CD14-positive monocyte (primary cell): ENCODE results near the gene GRK1. TPM values are rescaled to one million over a fixed set of nuclear protein-coding genes. Genes with fewer than 3 reads are reported as not detected.

ENCODE experiments used
- DNase-seq, 3 donors: peaks; one replicate each; pipeline ENCODE4 v3.0.0-alpha.2; 2011 to 2022
- H2AFZ ChIP-seq: 2 replicates; pipeline ENCODE4 v1.6.0; 2012; ENCODE audit warnings: mild to moderate bottlenecking, low read depth, low read length, inconsistent platforms; ENCODE audit not compliant: insufficient read depth, poor library complexity, severe bottlenecking
- H3K27ac ChIP-seq, 2 donors: 1 replicate in 1 of 2; 2 replicates in 1 of 2; pipeline ENCODE4 v1.5.1; 2012 to 2013; ENCODE audit warnings: low read length in 2 of 2, control low read depth in 1 of 2, inconsistent platforms in 1 of 2, low read depth in 1 of 2, mild to moderate bottlenecking in 1 of 2
- H3K27me3 ChIP-seq, 2 donors: one replicate each; pipeline versions ENCODE4 v1.6.0 to v1.6.1; 2011 to 2013; ENCODE audit warnings: low read length in 2 of 2; ENCODE audit not compliant: control insufficient read depth in 2 of 2, insufficient read depth in 2 of 2
- H3K36me3 ChIP-seq, 2 donors: replicated peaks in 1 of 2; 1 replicate in 1 of 2; 2 replicates in 1 of 2; pipeline versions ENCODE4 v1.5.1 to v1.6.1; 2012 to 2013; ENCODE audit warnings: low read length in 2 of 2, control low read depth in 1 of 2, inconsistent platforms in 1 of 2, mild to moderate bottlenecking in 1 of 2; ENCODE audit not compliant: insufficient read depth in 2 of 2, control insufficient read depth in 1 of 2
- H3K4me1 ChIP-seq, 2 donors: 1 replicate in 1 of 2; 2 replicates in 1 of 2; pipeline versions ENCODE4 v1.5.1 to v1.6.1; 2012 to 2013; ENCODE audit warnings: low read length in 2 of 2, control low read depth in 1 of 2, inconsistent platforms in 1 of 2, mild to moderate bottlenecking in 1 of 2, moderate library complexity in 1 of 2; ENCODE audit not compliant: insufficient read depth in 2 of 2, control insufficient read depth in 1 of 2
- H3K4me2 ChIP-seq: replicated peaks from 2 replicates; pipeline ENCODE3; 2012; ENCODE audit warnings: low read length, moderate library complexity, mild to moderate bottlenecking; ENCODE audit not compliant: poor library complexity, severe bottlenecking; ENCODE audit errors: extremely low read depth
- H3K4me3 ChIP-seq, 3 experiments: fragments of 200-600 bp in 1 of 3; sonication (generic) in 1 of 3; replicated peaks in 1 of 3; 1 replicate in 2 of 3; 2 replicates in 1 of 3; pipeline ENCODE4 v1.5.1; 2011 to 2013; ENCODE audit warnings: low read length in 3 of 3, mild to moderate bottlenecking in 3 of 3, control low read depth in 2 of 3, low read depth in 2 of 3, inconsistent platforms in 1 of 3, moderate library complexity in 1 of 3
- H3K79me2 ChIP-seq: 2 replicates; pipeline ENCODE4 v1.6.0; 2012; ENCODE audit warnings: mild to moderate bottlenecking, control low read depth, inconsistent platforms, low read length, moderate library complexity; ENCODE audit not compliant: insufficient read depth
- H3K9ac ChIP-seq: 2 replicates; pipeline ENCODE4 v1.6.0; 2017; ENCODE audit warnings: low read length, mild to moderate bottlenecking; ENCODE audit not compliant: insufficient read depth, poor library complexity, severe bottlenecking
- H3K9me3 ChIP-seq, 2 donors: replicated peaks in 1 of 2; 1 replicate in 1 of 2; 2 replicates in 1 of 2; pipeline versions ENCODE4 v1.5.1 to v1.6.1; 2012 to 2013; ENCODE audit warnings: low read length in 2 of 2, control low read depth in 1 of 2; ENCODE audit not compliant: control insufficient read depth in 1 of 2, insufficient read depth in 1 of 2
- H4K20me1 ChIP-seq: 2 replicates; pipeline ENCODE4 v1.6.0; 2012; ENCODE audit warnings: mild to moderate bottlenecking, low read length, control low read depth, moderate library complexity; ENCODE audit not compliant: insufficient read depth
- H3K27ac Mint-ChIP-seq, 7 donors: one replicate each; pipeline ENCODE4 v1.8.0; 2020; ENCODE audit warnings: mild to moderate bottlenecking in 7 of 7, mixed read lengths in 7 of 7, moderate library complexity in 6 of 7, inconsistent platforms in 2 of 7
- H3K27me3 Mint-ChIP-seq, 3 donors: one replicate each; pipeline ENCODE4 v1.8.0; 2021 to 2022; ENCODE audit warnings: low read depth in 3 of 3, mild to moderate bottlenecking in 3 of 3, mixed read lengths in 3 of 3, moderate library complexity in 3 of 3, inconsistent platforms in 1 of 3
- H3K36me3 Mint-ChIP-seq, 2 donors: one replicate each; pipeline ENCODE4 v1.8.0; 2020; ENCODE audit warnings: mixed read lengths in 2 of 2, inconsistent platforms in 1 of 2, mild to moderate bottlenecking in 1 of 2
- H3K4me1 Mint-ChIP-seq: one replicate; pipeline ENCODE4 v1.8.0; 2020; ENCODE audit warnings: mild to moderate bottlenecking, mixed read lengths
- H3K4me3 Mint-ChIP-seq, 2 donors: one replicate each; pipeline ENCODE4 v1.8.0; 2020; ENCODE audit warnings: mild to moderate bottlenecking in 2 of 2, mixed read lengths in 2 of 2, moderate library complexity in 1 of 2
- H3K9me3 Mint-ChIP-seq, 7 donors: one replicate each; pipeline ENCODE4 v1.8.0; 2020 to 2022; ENCODE audit warnings: mixed read lengths in 7 of 7, mild to moderate bottlenecking in 6 of 7, moderate library complexity in 6 of 7, inconsistent platforms in 2 of 7
- WGBS: methylation state at CpG from one replicate; pipeline ENCODE4 v1.1.5; 2013; ENCODE audit warnings: missing lambda C conversion rate; ENCODE audit not compliant: insufficient coverage; 5-methylcytosine and 5-hydroxymethylcytosine counted together
- intact Hi-C, 2 donors: fragments of 100-400 bp; cut with micrococcal nuclease; formaldehyde crosslinking; loops; one replicate each; pipeline versions ENCODE4 v1.15.0 to v1.15.1; 2023
- polyA plus RNA-seq, 3 donors: library from polyadenylated mRNA; depleted of rRNA in 1 of 3; unstranded in 2 of 3; stranded (reverse) in 1 of 3; fragments of 300-500 nt in 2 of 3; fragments of >200 nt in 1 of 3; fragmentation: Illumina TruSeq in 2 of 3; gene quantifications; 1 replicate in 2 of 3; 2 replicates in 1 of 3; pipeline ENCODE4 v1.2.3, GENCODE V29; 2012 to 2021
- TF ChIP-seq, protein P1 (sequence below): fragments of 200-600 bp; IDR thresholded peaks from one replicate; pipeline ENCODE4 v1.8.0; 2022; ENCODE audit warnings: antibody characterized with exemption, mild to moderate bottlenecking

Gene GRK1
- polyA plus RNA-seq, 3 donors = not detected

- H3K4me1 Mint-ChIP-seq = peaks cover 3% of the 10 kb centered on the region
- no peaks in the 10 kb centered on the region for H4K20me1 ChIP-seq
- no peak overlapping the region for H3K27ac ChIP-seq
- no peaks in the 10 kb centered on the region for H3K4me1 ChIP-seq
- H3K27me3 ChIP-seq = no peaks in the 10 kb centered on the region
- H3K9me3 ChIP-seq = peaks cover 50 to 52% of the 10 kb centered on the region in 2 donors
- WGBS = no CpG with 5 or more reads among the region's 2 CpGs
- TF ChIP-seq, protein P1, sequence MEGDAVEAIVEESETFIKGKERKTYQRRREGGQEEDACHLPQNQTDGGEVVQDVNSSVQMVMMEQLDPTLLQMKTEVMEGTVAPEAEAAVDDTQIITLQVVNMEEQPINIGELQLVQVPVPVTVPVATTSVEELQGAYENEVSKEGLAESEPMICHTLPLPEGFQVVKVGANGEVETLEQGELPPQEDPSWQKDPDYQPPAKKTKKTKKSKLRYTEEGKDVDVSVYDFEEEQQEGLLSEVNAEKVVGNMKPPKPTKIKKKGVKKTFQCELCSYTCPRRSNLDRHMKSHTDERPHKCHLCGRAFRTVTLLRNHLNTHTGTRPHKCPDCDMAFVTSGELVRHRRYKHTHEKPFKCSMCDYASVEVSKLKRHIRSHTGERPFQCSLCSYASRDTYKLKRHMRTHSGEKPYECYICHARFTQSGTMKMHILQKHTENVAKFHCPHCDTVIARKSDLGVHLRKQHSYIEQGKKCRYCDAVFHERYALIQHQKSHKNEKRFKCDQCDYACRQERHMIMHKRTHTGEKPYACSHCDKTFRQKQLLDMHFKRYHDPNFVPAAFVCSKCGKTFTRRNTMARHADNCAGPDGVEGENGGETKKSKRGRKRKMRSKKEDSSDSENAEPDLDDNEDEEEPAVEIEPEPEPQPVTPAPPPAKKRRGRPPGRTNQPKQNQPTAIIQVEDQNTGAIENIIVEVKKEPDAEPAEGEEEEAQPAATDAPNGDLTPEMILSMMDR = no peak
- H3K4me2 ChIP-seq = no peak overlapping the region
- H3K27me3 Mint-ChIP-seq = peaks cover 0 to 5% (median 2%) of the 10 kb centered on the region in 3 donors
- H3K4me3 ChIP-seq = no peak overlapping the region
- H3K27ac Mint-ChIP-seq = no peak overlapping the region
- intact Hi-C loops = no loop called here
- H3K36me3 ChIP-seq = peaks cover 39 to 48% of the 10 kb centered on the region in 2 donors
- no peak overlapping the region for H3K9ac ChIP-seq
- peaks cover 46 to 70% (median 64%) of the 10 kb centered on the region in 7 donors for H3K9me3 Mint-ChIP-seq
- DNase-seq = no peak
- peaks cover 44 to 48% of the 10 kb centered on the region in 2 donors for H3K36me3 Mint-ChIP-seq
- no peak overlapping the region for H2AFZ ChIP-seq
- no peak overlapping the region for H3K4me3 Mint-ChIP-seq
- H3K79me2 ChIP-seq = no peaks in the 10 kb centered on the region
Measured at GRCh38 chr13:113642563-113642962, 24.5 kb upstream of the GRK1 start.

- Histone ChIP-seq H3K4me1 (no peaks in the 10 kb centered on the region), H3K27me3 (no peaks in the 10 kb centered on the region), H3K4me2 (no peak overlapping the region), H3K9me3 (peaks cover 44 to 47% of the 10 kb centered on the region in 2 donors), H3K79me2 (no peaks in the 10 kb centered on the region), H3K4me3 (no peak overlapping the region), H4K20me1 (no peaks in the 10 kb centered on the region), H3K27ac (no peak overlapping the region), H2AFZ (no peak overlapping the region), H3K36me3 (peaks cover 29 to 38% of the 10 kb centered on the region in 2 donors), H3K9ac (no peak overlapping the region)
- Mint-ChIP-seq H3K9me3 (peaks cover 45 to 68% (median 64%) of the 10 kb centered on the region in 7 donors), H3K4me1 (peaks cover 7% of the 10 kb centered on the region), H3K4me3 (no peak overlapping the region), H3K36me3 (peaks cover 34 to 39% of the 10 kb centered on the region in 2 donors), H3K27me3 (peaks cover 1 to 9% (median 6%) of the 10 kb centered on the region in 3 donors), H3K27ac (no peak overlapping the region)
- DNase-seq = no peak
- intact Hi-C loops = no loop called here
- TF ChIP-seq, protein P1 = no peak
- WGBS = no CpG with 5 or more reads among the region's 5 CpGs
Measured at GRCh38 chr13:113643593-113643992, 23.4 kb upstream of the GRK1 start.
